Measurements from ENCODE around the gene CNP. TPM values are rescaled to one million over a fixed set of nuclear protein-coding genes. Genes with fewer than 3 reads are reported as not detected.

CNP gene
- total RNA-seq, 2 donors from 2014 or later, result 64.3 to 79.6 TPM

DNA sequence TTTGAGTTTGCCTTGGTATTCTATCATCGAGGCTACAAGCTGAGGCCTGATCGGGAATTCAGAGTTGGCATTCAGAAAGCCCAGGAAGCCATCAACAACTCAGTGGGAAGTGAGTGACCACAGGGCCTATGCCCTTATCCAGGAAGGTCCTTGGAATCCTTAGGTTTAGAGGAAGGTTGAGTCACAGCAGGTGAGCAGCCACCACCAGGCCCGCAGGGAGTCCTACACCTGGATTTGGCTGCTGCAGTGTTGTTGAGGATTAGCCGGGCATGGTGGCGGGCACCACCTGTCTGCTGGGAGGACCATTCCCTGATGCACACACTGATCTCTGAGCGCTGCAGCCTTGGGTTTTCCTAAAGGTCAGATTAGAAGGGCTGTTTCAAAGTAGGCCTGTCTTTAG lies 31.0 kb upstream of the CNP start:
- Mint-ChIP-seq H3K27me3 (ENCODE audit: insufficient read depth) (no peaks in the 10 kb centered on the region), H3K36me3 (ENCODE audit: low read depth) (peaks cover 10% of the 10 kb centered on the region), H3K9me3 (no peaks in the 10 kb centered on the region), H3K4me3 (no peak overlapping the region), H3K4me1 (no peaks in the 10 kb centered on the region), H3K27ac (no peak overlapping the region)
- H3K9me3 ChIP-seq (ENCODE audit: control insufficient read depth, low read length), result no peaks in the 10 kb centered on the region
- H3K4me3 ChIP-seq (ENCODE audit: low read length), result no peak overlapping the region
- no peaks in the 10 kb centered on the region for H3K36me3 ChIP-seq (ENCODE audit: control insufficient read depth, insufficient read depth, low read length)
- DNase-seq, result no peak
- no peak overlapping the region for H3K9ac ChIP-seq (ENCODE audit: extremely low read depth, low read length, poor library complexity, severe bottlenecking)
- H3K27me3 ChIP-seq (ENCODE audit: control insufficient read depth, insufficient read depth, low read length, poor library complexity, severe bottlenecking), result no peaks in the 10 kb centered on the region
- H3K27ac ChIP-seq (ENCODE audit: low read depth, low read length), result no peak overlapping the region
- no peaks in the 10 kb centered on the region for H3K4me1 ChIP-seq (ENCODE audit: control insufficient read depth, insufficient read depth, low read length)
- no peak for TF ChIP-seq CTCF (conservative IDR thresholded peaks at IDR 0.05)
- 90 to 98% methylated on average over 6 of the region's 6 CpGs for WGBS, 2 experiments (ENCODE audit: insufficient coverage in 1 of 2, insufficient read length in 1 of 2)

DNA sequence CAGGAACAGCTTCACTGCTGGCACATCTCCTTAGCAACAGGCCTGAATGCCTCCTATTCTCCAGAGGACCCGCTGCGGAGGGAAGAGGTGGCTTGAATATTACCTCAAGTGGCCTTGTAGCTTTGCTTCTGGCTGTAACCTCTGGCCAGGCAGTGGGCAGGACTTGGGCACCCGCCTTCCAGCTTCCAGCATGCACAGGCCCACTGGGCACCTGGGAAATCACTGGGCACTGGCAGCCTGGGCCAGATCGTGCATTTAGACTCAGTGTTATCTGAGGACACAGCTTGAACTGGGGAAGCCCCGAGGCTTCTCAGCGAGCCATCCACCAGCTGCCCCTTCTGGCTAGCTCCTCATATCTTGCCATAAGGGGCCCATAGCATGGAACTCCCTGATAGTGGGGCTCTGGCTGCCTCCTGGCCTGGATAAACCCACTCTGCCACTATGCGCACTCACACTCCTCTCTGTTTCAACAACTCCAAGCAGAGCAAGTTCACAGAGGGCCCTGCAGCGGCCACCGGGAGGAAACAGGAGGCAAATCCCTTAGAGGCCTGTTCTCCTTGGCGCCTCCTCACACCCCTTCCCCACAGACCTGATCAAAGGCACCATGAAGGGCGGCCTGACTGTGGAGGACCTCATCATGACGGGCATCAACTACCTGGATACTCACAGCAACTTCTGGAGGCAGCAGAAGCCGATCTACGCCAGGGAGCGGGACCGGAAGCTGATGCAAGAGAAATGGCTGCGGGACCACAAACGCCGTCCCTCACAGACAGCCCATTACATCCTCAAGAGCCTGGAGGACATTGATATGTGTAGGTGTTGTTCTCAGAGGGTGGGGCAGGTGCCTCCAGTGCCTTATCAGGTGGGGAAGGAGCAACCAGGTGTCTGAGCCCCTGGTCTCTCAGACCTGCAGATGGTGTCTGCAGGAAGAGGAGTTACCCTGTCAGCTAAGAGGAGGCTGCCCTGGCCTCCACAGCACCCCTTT lies 28.3 kb upstream of the CNP start:
- H3K27me3 Mint-ChIP-seq (ENCODE audit: insufficient read depth), result no peaks in the 10 kb centered on the region
- Histone ChIP-seq H3K27ac (ENCODE audit: low read depth, low read length) (no peak overlapping the region), H3K4me3 (ENCODE audit: low read length) (no peak overlapping the region), H3K36me3 (ENCODE audit: control insufficient read depth, insufficient read depth, low read length) (no peaks in the 10 kb centered on the region), H3K4me1 (ENCODE audit: control insufficient read depth, insufficient read depth, low read length) (no peaks in the 10 kb centered on the region), H3K9ac (ENCODE audit: extremely low read depth, low read length, poor library complexity, severe bottlenecking) (no peak overlapping the region), H3K27me3 (ENCODE audit: control insufficient read depth, insufficient read depth, low read length, poor library complexity, severe bottlenecking) (no peaks in the 10 kb centered on the region), H3K9me3 (ENCODE audit: control insufficient read depth, low read length) (no peaks in the 10 kb centered on the region)
- DNase-seq, result no peak
- H3K4me1 Mint-ChIP-seq, result no peaks in the 10 kb centered on the region
- no peaks in the 10 kb centered on the region for H3K9me3 Mint-ChIP-seq
- WGBS, 2 experiments (ENCODE audit: insufficient coverage in 1 of 2, insufficient read length in 1 of 2), result 93 to 99% methylated on average over 9 to 19 of the region's 19 CpGs
- no peak overlapping the region for H3K4me3 Mint-ChIP-seq
- peaks cover 10% of the 10 kb centered on the region for H3K36me3 Mint-ChIP-seq (ENCODE audit: low read depth)
- peak overlapping the region; percentile 61 for H3K27ac Mint-ChIP-seq
- TF ChIP-seq CTCF (conservative IDR thresholded peaks at IDR 0.05), result no peak

- Histone ChIP-seq H3K27me3 (ENCODE audit: control insufficient read depth, insufficient read depth, low read length, poor library complexity, severe bottlenecking) (no peaks in the 10 kb centered on the region), H3K4me1 (ENCODE audit: control insufficient read depth, insufficient read depth, low read length) (no peaks in the 10 kb centered on the region), H3K9ac (ENCODE audit: extremely low read depth, low read length, poor library complexity, severe bottlenecking) (no peak overlapping the region), H3K36me3 (ENCODE audit: control insufficient read depth, insufficient read depth, low read length) (no peaks in the 10 kb centered on the region), H3K9me3 (ENCODE audit: control insufficient read depth, low read length) (no peaks in the 10 kb centered on the region), H3K4me3 (ENCODE audit: low read length) (no peak overlapping the region), H3K27ac (ENCODE audit: low read depth, low read length) (no peak overlapping the region)
- Mint-ChIP-seq H3K4me3 (no peak overlapping the region), H3K4me1 (no peaks in the 10 kb centered on the region), H3K36me3 (ENCODE audit: low read depth) (peaks cover 10% of the 10 kb centered on the region), H3K9me3 (no peaks in the 10 kb centered on the region), H3K27me3 (ENCODE audit: insufficient read depth) (no peaks in the 10 kb centered on the region), H3K27ac (no peak overlapping the region)
- 94 to 100% methylated on average over 3 to 4 of the region's 4 CpGs for WGBS, 2 experiments (ENCODE audit: insufficient coverage in 1 of 2, insufficient read length in 1 of 2)
- DNase-seq, result no peak
- TF ChIP-seq CTCF (conservative IDR thresholded peaks at IDR 0.05), result no peak
These were observed 27.4 kb upstream of the CNP start for GRCh38 chr17:41939044-41939692.

Measured in endodermal cell (in vitro differentiated cells).